Thyroid gland (tissue), 4 donors: ENCODE data around the gene PAQR5.

Experiments
- CTCF ChIP-seq, 6 experiments: fragments of 200-600 bp in 3 of 6; fragments of 450-650 bp in 3 of 6; sonication (generic) in 3 of 6; IDR thresholded peaks; one replicate each; pipeline ENCODE4 v1.5.1; 2016 to 2019; ENCODE audit warnings: antibody characterized with exemption in 6 of 6, mild to moderate bottlenecking in 2 of 6, inconsistent platforms in 1 of 6, moderate library complexity in 1 of 6
- POLR2A ChIP-seq, 2 donors: fragments of 450-650 bp; IDR thresholded peaks; one replicate each; pipeline ENCODE4 v1.6.1; 2017; ENCODE audit warnings: antibody characterized with exemption in 2 of 2, mild to moderate bottlenecking in 2 of 2, moderate library complexity in 1 of 2

- TF ChIP-seq CTCF (IDR thresholded peaks at IDR 0.05), result no peak
- TF ChIP-seq POLR2A (IDR thresholded peaks at IDR 0.05), result no peak
Measured at GRCh38 chr15:69414701-69415167, 116.0 kb downstream of the PAQR5 start.
